A549 treated with DMSO at 1 μM for 4 hours (cell line): ENCODE data around the gene PIGB. TPM values are rescaled to one million over a fixed set of nuclear protein-coding genes. Genes with fewer than 3 reads are reported as not detected.

Experiments used
- total RNA-seq: library from RNA; stranded (reverse); fragments of 200-300 nt; extraction: Qiagen RNA extraction; gene quantifications from 5 replicates; pipeline ENCODE4 v1.2.3, GENCODE V29; 2022; ENCODE audit warnings: low read depth

The PIGB gene
- 11.4 to 15.0 TPM (median 13.7 TPM) in 5 replicates for total RNA-seq

DNA sequence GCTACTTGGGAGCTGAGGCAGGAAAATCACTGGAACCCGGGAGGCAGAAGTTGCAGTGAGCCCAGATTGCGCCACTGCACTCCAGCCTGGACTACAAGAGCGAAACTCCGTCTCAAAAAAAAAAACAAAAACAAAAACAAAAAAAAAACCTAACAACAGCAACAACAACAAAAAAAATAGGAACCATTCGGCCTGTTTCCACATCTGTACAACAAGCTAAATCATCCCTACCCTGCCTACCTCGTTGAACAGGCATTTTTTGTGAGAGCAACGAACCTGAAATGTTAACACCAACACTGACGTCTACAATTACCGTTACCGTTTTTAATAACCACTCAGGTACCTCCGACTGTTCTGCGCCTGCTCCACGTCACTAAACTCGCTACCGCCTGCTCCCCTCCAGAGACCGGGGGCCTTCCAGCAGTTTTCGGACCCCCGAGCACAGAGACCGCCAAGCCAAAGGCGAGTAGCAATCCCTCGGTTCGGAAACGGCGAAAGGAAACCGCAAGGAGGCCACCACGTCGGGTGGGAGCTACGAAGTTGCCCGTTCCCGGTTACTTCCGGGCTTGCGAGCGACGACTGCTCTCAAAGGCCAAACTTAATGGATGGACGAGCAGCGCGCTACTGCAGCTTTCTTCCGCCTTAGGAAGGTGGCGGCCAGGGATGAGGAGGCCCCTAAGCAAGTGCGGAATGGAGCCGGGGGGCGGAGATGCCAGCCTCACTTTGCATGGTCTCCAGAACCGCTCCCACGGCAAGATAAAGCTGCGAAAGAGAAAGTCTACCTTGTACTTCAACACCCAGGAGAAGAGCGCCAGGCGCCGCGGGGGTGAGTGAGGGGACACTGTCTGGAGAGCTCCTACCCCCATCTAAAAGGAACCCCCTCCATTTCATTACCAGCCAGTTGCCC, at the start of gene PIGB, which contains the start of gene PIGBOS1:
PIGB (plus strand) TSS at position 635 of the 907 bp plus-strand sequence; CDS start at position 664, 29 bp downstream.
PIGBOS1 (minus strand) TSS at position 536 of the 907 bp plus-strand sequence. CDS start 1,331 bp downstream, outside the sequence.

DNA sequence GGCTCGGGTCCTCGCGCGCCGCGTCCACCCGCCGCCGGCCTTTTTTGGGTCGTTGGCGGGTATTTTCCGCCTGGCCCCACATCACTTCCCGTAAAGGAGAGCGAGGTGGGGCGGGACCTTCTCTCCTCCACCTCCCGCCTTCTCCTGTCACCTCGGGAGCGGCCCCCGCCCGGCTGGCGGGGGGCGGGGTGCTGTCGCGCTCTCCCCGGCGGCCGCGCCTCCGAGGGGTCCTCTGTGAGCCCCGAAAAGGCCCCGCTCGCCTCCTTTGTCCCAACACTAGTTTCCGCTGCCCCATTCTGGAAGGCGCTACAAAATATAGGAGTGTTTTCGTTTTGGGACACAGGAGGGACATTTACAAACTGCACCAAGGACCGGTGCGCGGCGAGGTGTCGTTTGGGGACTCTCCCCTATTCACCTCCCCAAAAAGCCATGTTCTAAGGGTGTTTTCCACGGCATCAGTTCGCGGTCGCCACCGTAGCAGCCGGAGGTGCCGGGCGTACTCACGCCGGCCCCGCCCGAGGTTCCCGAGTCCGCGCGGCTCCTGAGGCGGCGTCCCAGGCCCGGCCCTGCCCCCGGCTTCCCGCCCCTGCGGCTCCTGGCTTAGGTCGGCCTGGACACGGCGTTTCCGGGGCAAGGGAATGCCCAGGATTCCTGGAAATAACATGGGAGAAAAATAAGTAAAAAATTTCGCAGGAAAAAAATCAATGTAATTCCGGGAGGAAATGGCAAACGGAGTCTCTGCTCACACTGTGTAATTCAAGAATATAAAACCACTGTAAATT, 29.1 kb upstream of the PIGB start, which contains the start of gene RAB27A:
RAB27A (minus strand) TSS at position 68 of the 782 bp plus-strand sequence. CDS start 54,879 bp downstream, outside the sequence.

Other genes starting within 250 kb of the PIGB start
- 90.1 to 122 TPM (median 102 TPM) in 5 replicates for gene RSL24D1, start 122.3 kb upstream of the PIGB start, total RNA-seq
- 7.9 to 11.8 TPM (median 10.6 TPM) in 5 replicates for gene RAB27A, start 29.4 kb upstream of the PIGB start, total RNA-seq
- gene PIGBOS1, start 99 bp upstream of the PIGB start, total RNA-seq = 20.6 to 33.5 TPM (median 24.5 TPM) in 5 replicates
- 33.6 to 47.5 TPM (median 39.9 TPM) in 5 replicates for gene CCPG1, start 89.1 kb downstream of the PIGB start, total RNA-seq
- gene PIERCE2, start 89.3 kb downstream of the PIGB start, total RNA-seq = 3.2 to 4.1 TPM (median 3.8 TPM) in 5 replicates
- gene DNAAF4, start 189.0 kb downstream of the PIGB start, total RNA-seq = 7.4 to 10.2 TPM (median 9.1 TPM) in 5 replicates